ENCODE results near the gene ZNF526.

Gene ZNF526

GRCh38 chr19:42233678-42234292, 13.7 kb downstream of the ZNF526 start:
- TF ChIP-seq GABPA (IDR thresholded peaks at IDR 0.05; ENCODE audit: low read depth), result no peak
- TF ChIP-seq, protein P1, sequence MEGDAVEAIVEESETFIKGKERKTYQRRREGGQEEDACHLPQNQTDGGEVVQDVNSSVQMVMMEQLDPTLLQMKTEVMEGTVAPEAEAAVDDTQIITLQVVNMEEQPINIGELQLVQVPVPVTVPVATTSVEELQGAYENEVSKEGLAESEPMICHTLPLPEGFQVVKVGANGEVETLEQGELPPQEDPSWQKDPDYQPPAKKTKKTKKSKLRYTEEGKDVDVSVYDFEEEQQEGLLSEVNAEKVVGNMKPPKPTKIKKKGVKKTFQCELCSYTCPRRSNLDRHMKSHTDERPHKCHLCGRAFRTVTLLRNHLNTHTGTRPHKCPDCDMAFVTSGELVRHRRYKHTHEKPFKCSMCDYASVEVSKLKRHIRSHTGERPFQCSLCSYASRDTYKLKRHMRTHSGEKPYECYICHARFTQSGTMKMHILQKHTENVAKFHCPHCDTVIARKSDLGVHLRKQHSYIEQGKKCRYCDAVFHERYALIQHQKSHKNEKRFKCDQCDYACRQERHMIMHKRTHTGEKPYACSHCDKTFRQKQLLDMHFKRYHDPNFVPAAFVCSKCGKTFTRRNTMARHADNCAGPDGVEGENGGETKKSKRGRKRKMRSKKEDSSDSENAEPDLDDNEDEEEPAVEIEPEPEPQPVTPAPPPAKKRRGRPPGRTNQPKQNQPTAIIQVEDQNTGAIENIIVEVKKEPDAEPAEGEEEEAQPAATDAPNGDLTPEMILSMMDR (IDR thresholded peaks at IDR 0.05; ENCODE audit: insufficient read depth, low read length), result no peak
- no peak; the same call in 1 of the 2 replicates for TF ChIP-seq POLR2AphosphoS5 (IDR thresholded peaks at IDR 0.05; ENCODE audit: low read depth)
- no peak for TF ChIP-seq REST (IDR thresholded peaks at IDR 0.05; ENCODE audit: insufficient replicate concordance, low read depth)
- no peak for TF ChIP-seq SPI1 (IDR thresholded peaks at IDR 0.05; ENCODE audit: borderline replicate concordance, low read depth)
- no peak overlapping the region for H3K27ac ChIP-seq (replicated peaks)
- H3K4me3 ChIP-seq (replicated peaks; ENCODE audit: insufficient read depth, low read length), result no peak overlapping the region

DNA sequence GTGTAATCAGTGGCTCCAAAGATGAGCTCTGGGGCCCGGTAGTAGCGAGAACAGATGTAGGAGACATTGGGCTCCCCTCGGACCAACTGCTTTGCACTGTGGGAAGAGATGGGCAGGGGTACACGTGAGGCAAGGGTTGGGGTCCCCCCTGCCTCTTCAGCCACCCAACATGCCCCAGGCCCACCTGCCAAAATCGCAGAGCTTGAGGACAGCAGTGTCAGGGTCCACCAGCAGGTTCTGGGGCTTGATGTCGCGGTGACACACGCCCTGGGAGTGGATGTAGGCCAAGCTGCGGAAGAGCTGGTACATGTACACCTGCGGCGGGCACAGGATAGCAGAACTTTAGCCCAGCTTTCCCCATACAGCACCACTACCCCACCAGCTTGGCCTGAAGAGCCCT, 14.3 kb downstream of the ZNF526 start:
- H3K27me3 ChIP-seq (ENCODE audit: insufficient read depth, poor library complexity, severe bottlenecking), result no peaks in the 10 kb centered on the region
- DNase-seq (ENCODE audit: low read depth in 1 of 2, low spot score in 1 of 2), result no peak
- H3K4me3 ChIP-seq (replicated peaks; ENCODE audit: insufficient read depth, low read length), result no peak overlapping the region
- no peak overlapping the region for H3K27ac ChIP-seq (replicated peaks)
- TF ChIP-seq SPI1 (IDR thresholded peaks at IDR 0.05; ENCODE audit: borderline replicate concordance, low read depth), result no peak
- no peak for TF ChIP-seq POLR2AphosphoS5 (IDR thresholded peaks at IDR 0.05; ENCODE audit: low read depth)
- TF ChIP-seq, protein P1 (IDR thresholded peaks at IDR 0.05; ENCODE audit: insufficient read depth, low read length), result no peak
- TF ChIP-seq GABPA (IDR thresholded peaks at IDR 0.05; ENCODE audit: low read depth), result no peak
- no peak for TF ChIP-seq REST (IDR thresholded peaks at IDR 0.05; ENCODE audit: insufficient replicate concordance, low read depth)

More at GRCh38 chr19:42233678-42234292, 13.7 kb downstream of the ZNF526 start:
- no peaks in the 10 kb centered on the region for H3K27me3 ChIP-seq (ENCODE audit: insufficient read depth, poor library complexity, severe bottlenecking)
- no peak for DNase-seq (ENCODE audit: low read depth in 1 of 2, low spot score in 1 of 2)

GRCh38 chr19:42235181-42235580, 15.1 kb downstream of the ZNF526 start:
- Histone ChIP-seq H3K4me3 (replicated peaks; ENCODE audit: insufficient read depth, low read length) (no peak overlapping the region), H3K27ac (replicated peaks) (no peak overlapping the region), H3K27me3 (ENCODE audit: insufficient read depth, poor library complexity, severe bottlenecking) (no peaks in the 10 kb centered on the region)
- TF ChIP-seq SPI1 (IDR thresholded peaks at IDR 0.05; ENCODE audit: borderline replicate concordance, low read depth), result no peak
- no peak for TF ChIP-seq REST (IDR thresholded peaks at IDR 0.05; ENCODE audit: insufficient replicate concordance, low read depth)
- no peak for TF ChIP-seq POLR2AphosphoS5 (IDR thresholded peaks at IDR 0.05; ENCODE audit: low read depth)
- TF ChIP-seq, protein P1 (IDR thresholded peaks at IDR 0.05; ENCODE audit: insufficient read depth, low read length), result no peak
- TF ChIP-seq GABPA (IDR thresholded peaks at IDR 0.05; ENCODE audit: low read depth), result no peak
- DNase-seq (ENCODE audit: low read depth in 1 of 2, low spot score in 1 of 2), result no peak
